GM12873 (cell line): ENCODE measurements around the gene S100A16.

Experiments
- TF ChIP-seq, protein P1 (sequence below): IDR thresholded peaks from 2 replicates; pipeline ENCODE4 v1.5.1; 2012; ENCODE audit warnings: low read depth, mild to moderate bottlenecking, moderate library complexity, low read length, control low read depth; ENCODE audit not compliant: insufficient read depth; ENCODE audit errors: missing control alignments

Gene S100A16

DNA sequence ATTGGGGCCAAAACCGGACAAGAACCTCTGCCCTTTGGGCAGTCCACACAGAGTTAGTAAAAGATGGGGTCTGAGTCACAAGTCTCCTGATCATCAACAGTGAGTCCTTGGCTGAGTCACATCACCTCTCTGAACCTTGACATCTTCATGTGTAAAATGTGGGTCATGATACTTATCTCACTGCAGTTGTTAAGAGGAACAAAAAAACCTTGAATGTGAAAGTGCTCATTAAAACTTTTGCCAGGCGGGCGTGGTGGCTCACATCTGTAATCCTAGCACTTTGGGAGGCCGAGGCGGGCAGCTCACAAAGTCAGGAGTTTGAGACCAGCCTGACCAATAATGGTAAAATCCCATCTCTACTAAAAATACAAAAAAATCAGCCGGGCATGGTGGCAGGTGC, 15.7 kb downstream of the S100A16 start:
- TF ChIP-seq, protein P1, sequence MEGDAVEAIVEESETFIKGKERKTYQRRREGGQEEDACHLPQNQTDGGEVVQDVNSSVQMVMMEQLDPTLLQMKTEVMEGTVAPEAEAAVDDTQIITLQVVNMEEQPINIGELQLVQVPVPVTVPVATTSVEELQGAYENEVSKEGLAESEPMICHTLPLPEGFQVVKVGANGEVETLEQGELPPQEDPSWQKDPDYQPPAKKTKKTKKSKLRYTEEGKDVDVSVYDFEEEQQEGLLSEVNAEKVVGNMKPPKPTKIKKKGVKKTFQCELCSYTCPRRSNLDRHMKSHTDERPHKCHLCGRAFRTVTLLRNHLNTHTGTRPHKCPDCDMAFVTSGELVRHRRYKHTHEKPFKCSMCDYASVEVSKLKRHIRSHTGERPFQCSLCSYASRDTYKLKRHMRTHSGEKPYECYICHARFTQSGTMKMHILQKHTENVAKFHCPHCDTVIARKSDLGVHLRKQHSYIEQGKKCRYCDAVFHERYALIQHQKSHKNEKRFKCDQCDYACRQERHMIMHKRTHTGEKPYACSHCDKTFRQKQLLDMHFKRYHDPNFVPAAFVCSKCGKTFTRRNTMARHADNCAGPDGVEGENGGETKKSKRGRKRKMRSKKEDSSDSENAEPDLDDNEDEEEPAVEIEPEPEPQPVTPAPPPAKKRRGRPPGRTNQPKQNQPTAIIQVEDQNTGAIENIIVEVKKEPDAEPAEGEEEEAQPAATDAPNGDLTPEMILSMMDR = no peak

DNA sequence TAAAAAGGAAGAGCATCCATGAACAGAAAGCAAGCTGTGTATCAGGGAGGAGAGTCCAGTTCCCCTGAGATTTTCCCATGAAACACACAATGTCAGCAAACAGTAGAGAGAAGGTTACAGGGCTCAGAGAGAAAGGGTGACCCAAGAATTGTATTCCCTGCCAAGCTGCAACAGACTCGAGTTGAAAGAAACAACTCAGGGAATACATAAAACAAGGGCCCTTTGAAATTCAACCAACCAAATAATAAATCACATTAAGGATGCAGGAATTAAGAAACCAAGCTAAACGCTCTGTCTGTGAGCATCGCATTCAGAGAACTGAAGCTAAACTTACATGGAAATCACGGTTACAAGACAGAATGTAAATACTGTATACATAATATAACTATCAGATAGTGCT, 20.2 kb downstream of the S100A16 start:
- TF ChIP-seq, protein P1 = no peak

DNA sequence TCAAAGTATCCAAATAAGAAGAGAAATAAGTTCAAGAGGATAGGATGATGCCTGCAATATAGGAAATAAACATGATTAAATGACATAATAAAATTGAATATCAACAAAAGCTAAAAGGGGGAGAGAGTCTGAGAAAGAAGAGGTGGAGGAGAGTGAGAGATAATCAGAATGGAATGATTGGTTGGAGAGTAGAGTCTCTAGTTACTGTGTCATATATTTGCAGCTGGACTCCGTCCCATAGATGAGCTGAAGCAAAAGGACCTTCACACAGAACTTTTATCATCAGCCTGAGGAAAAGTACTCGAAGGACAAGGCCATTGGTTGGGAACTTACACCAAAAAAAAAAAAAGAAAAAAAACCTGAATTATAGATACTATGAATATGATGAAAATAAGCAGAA, 24.5 kb downstream of the S100A16 start:
- TF ChIP-seq, protein P1 = no peak

DNA sequence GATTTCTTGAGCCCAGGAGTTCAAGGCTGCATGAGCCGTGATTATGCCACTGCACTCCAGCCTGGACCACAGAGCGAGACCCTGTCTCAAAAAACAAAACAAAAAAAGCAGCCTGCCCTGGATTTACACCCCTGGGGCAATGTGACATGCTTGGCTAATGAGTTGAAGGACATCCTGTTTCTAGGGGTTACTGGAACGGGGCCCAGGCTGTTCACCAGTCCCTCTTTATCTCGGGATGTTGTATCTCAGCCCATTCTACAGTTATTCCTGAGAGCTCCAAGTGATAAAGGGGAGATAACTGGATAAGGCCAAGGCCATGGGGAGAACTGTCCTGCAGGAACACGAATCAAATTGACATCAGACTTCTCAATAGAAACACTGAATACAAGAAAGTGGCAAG, 25.6 kb downstream of the S100A16 start:
- TF ChIP-seq, protein P1 = no peak

DNA sequence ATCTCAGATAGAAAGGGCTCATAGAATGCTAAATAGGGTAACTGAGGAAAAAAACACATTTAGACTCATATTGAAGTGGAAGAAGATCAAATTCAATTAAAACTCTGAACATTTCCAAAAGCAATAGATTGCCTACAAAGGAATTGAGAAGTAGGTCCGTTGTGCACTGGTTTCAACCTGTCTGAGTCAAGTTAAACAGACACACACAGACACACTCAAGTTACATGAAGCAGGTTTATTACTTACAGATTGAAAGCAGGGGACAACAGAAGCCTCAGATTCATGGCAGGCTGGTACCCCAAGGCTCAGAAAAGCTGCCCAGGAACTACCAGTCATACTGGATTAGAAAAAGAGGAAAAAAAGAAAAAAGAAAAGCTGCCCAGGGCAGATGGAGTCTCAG, 26.6 kb downstream of the S100A16 start:
- TF ChIP-seq, protein P1 = no peak

DNA sequence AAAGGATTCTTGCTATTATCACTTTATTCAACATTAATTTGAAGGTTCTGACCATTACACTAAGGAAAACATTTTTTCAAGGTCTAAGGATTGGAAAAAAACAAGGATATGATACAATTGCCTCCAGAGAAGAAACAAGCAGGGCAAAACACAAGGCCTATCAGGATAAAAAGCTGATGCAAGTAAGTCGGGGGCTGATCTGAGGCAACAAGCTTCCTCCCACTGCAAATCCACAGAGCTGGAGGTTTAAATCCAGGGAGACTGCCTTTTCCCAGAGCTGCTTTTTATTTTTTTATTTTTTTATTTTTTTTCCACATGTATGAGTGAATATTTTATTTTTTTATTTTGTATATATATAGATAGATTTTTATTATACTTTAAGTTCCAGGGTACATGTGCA, 27.9 kb downstream of the S100A16 start:
- TF ChIP-seq, protein P1 = no peak

DNA sequence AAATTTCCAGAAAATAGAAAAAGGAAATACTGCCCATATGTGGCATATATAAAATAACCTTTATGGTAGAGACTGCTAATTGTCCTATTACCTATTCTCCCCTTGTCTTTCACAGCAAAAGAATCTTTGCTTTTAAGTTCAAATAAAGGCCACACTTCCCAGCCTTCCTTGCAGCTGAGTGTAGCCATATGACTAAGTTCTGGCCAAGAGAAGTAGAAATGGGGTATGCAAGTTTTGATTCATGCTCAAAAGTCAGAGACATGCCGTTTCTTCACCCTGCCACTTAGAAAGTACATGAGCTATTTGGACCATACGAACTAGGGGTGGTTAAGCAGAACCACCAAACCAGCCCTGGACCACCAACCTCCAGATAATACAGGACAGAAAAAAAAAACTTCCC, 29.0 kb downstream of the S100A16 start:
- TF ChIP-seq, protein P1 = no peak
